DOHH2 (cell line): ENCODE measurements around the gene ADAMTS13.

Experiments used
- H3F3A ChIP-seq: fragments of 200-600 bp; sonication (generic), shearing (Covaris generic); 2 replicates; pipeline ENCODE4 v1.6.0; 2016; ENCODE audit warnings: antibody characterized with exemption, mild to moderate bottlenecking; ENCODE audit not compliant: control insufficient read depth, insufficient read depth
- H3K27ac ChIP-seq: fragments of 200-600 bp; sonication (generic); 2 replicates; pipeline ENCODE4 v1.5.1; 2014; ENCODE audit warnings: low read depth, mild to moderate bottlenecking, low read length, moderate library complexity
- H3K27me3 ChIP-seq: fragments of 200-600 bp; sonication (generic); 2 replicates; pipeline ENCODE4 v1.6.1; 2014; ENCODE audit warnings: mild to moderate bottlenecking, low read length, mixed read lengths; ENCODE audit not compliant: control insufficient read depth
- H3K36me3 ChIP-seq: fragments of 200-600 bp; sonication (generic); 2 replicates; pipeline ENCODE4 v1.6.1; 2014; ENCODE audit warnings: mild to moderate bottlenecking, low read length, moderate library complexity, mixed read lengths; ENCODE audit not compliant: control insufficient read depth
- H3K4me1 ChIP-seq: fragments of 200-600 bp; sonication (generic); 2 replicates; pipeline ENCODE4 v1.6.1; 2014; ENCODE audit warnings: mild to moderate bottlenecking, low read length, mixed read lengths; ENCODE audit not compliant: control insufficient read depth
- H3K4me2 ChIP-seq: fragments of 200-600 bp; sonication (generic); 2 replicates; pipeline ENCODE4 v1.6.0; 2014; ENCODE audit warnings: mild to moderate bottlenecking, low read length, moderate library complexity
- H3K4me3 ChIP-seq: fragments of 200-600 bp; sonication (generic); 2 replicates; pipeline ENCODE4 v1.5.1; 2014; ENCODE audit warnings: mild to moderate bottlenecking, low read length, mixed read lengths
- H3K79me2 ChIP-seq: fragments of 200-600 bp; sonication (generic); 2 replicates; pipeline ENCODE4 v1.6.1; 2014; ENCODE audit warnings: mild to moderate bottlenecking, low read length, mixed read lengths; ENCODE audit not compliant: control insufficient read depth
- H3K9me2 ChIP-seq: fragments of 200-600 bp; sonication (generic); replicated peaks from 2 replicates; pipeline ENCODE4 v1.6.1; 2014; ENCODE audit warnings: mild to moderate bottlenecking, low read length, mixed read lengths; ENCODE audit not compliant: control insufficient read depth
- H3K9me3 ChIP-seq: fragments of 200-600 bp; sonication (generic); 2 replicates; pipeline ENCODE4 v1.6.1; 2014; ENCODE audit warnings: antibody characterized with exemption, low read length, mixed read lengths; ENCODE audit not compliant: control insufficient read depth, insufficient read depth
- H4K20me1 ChIP-seq: fragments of 200-600 bp; sonication (generic); 2 replicates; pipeline ENCODE4 v1.6.0; 2014; ENCODE audit warnings: low read depth, mild to moderate bottlenecking, antibody characterized with exemption, low read length, moderate library complexity; ENCODE audit not compliant: control insufficient read depth, insufficient read depth
- EZH2phosphoT487 ChIP-seq: fragments of 200-600 bp; sonication (generic); IDR thresholded peaks from 2 replicates; pipeline ENCODE4 v1.6.1; 2017; ENCODE audit warnings: borderline replicate concordance, mild to moderate bottlenecking, antibody characterized with exemption, low read length, moderate library complexity, mixed read lengths
- TF ChIP-seq, protein P1 (sequence below): fragments of 200-600 bp; sonication (generic); IDR thresholded peaks from one replicate; pipeline ENCODE4 v1.5.1; 2014; ENCODE audit warnings: antibody characterized with exemption, mild to moderate bottlenecking, low read depth, low read length; ENCODE audit not compliant: poor library complexity, severe bottlenecking

The ADAMTS13 gene

DNA sequence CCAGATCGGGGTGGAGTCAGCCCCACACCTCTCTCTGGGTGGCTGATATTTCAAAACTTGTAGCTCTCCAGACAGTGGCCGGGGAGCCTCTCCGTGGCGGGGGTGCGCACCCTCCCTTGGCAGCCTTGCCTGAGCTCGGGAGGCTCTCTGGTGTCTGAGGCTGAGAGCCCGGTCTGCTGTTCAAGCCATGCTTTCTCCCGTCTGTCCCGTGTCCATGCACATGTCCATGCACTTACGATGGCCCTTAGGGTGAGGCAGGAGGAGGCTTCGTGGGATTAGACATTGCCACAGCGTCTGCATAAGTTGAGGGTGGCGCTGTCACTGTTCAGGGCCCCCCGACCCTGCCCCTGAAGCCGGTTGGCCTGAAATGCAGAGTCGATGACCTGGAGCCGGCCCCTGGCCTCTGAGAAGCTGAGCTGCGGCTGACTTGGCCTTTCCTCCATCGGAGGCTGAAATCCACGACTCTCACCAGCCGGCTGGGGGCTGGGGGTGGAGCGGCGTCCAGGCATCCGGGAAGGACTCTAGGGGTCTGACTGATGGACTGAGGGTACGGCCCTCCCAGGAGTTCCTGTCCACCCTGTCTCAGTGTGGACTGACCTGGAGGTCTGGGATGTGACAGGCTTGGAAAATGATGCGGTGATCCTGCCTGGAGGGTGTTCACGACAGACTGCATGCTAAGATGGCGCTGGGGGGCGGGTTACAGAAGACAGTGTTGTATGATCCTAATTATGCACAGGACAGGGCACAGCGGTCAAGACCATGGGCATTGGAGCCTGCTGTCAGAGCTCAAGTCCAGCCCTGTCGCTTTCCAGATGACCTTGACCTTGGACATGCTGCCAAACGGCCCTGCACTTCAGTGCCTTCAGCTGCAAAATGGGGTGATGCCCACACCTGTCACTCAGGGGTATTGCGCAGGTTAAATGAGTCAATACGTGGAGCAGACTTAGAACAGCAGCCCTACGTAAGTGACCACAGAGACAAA lies 75.0 kb downstream of the ADAMTS13 start:
- H3K27ac ChIP-seq, result no peak overlapping the region
- peaks cover 7% of the 10 kb centered on the region; the same call in 1 of the 2 replicates for H3K9me3 ChIP-seq
- H3K4me1 ChIP-seq, result no peaks in the 10 kb centered on the region
- TF ChIP-seq, protein P1, sequence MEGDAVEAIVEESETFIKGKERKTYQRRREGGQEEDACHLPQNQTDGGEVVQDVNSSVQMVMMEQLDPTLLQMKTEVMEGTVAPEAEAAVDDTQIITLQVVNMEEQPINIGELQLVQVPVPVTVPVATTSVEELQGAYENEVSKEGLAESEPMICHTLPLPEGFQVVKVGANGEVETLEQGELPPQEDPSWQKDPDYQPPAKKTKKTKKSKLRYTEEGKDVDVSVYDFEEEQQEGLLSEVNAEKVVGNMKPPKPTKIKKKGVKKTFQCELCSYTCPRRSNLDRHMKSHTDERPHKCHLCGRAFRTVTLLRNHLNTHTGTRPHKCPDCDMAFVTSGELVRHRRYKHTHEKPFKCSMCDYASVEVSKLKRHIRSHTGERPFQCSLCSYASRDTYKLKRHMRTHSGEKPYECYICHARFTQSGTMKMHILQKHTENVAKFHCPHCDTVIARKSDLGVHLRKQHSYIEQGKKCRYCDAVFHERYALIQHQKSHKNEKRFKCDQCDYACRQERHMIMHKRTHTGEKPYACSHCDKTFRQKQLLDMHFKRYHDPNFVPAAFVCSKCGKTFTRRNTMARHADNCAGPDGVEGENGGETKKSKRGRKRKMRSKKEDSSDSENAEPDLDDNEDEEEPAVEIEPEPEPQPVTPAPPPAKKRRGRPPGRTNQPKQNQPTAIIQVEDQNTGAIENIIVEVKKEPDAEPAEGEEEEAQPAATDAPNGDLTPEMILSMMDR, result no peak
- TF ChIP-seq EZH2phosphoT487, result no peak
- H3K27me3 ChIP-seq, result 0 out of 2 replicates have a peak, but pooled peaks cover under 1% of the 10 kb centered on the region
- H3K4me3 ChIP-seq, result no peak overlapping the region
- no peaks in the 10 kb centered on the region for H3K36me3 ChIP-seq
- no peaks in the 10 kb centered on the region for H3K79me2 ChIP-seq
- no peaks in the 10 kb centered on the region for H4K20me1 ChIP-seq
- no peaks in the 10 kb centered on the region for H3F3A ChIP-seq
- no peaks in the 10 kb centered on the region for H3K9me2 ChIP-seq
- no peak overlapping the region for H3K4me2 ChIP-seq

DNA sequence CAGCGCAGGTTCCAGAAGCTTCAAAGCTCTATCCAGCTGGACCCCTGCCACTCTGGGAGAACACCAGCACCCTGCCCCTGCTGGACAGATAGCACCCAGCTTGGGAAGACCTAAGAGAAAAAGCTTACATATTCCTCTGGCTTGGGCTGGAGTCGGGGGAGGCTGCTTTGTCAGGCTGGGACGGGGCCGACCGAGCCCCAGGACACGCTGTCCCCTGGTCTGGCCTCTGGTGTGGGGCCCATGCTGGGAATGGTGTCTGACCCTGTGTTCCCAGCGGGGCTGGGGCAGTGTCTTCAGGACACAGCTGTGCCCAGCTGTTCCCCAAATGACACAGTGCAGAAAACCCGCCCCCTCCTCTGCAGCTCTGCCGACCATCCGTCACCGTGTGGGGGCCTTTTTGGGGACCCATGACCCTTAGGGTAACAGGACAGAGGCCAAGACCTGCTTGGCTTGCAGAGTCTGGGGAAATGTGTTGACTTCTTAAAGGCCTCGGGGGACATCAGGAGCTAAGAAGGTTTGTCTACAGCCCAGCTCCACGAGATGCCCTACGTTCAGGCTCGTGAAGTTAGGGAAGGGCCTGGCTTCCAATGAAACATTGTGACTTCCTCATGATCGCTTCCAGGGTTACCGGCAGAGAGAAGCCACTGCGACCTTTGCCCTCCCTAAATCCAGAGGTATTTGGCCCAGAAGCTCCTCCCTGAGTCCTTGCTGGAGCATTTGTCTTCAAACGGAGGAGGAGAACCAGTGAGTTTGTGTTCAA lies 77.1 kb downstream of the ADAMTS13 start:
- Histone ChIP-seq H3K9me2 (no peaks in the 10 kb centered on the region), H3K4me1 (no peaks in the 10 kb centered on the region), H3K27me3 (0 out of 2 replicates have a peak, but pooled peaks cover 5% of the 10 kb centered on the region), H4K20me1 (no peaks in the 10 kb centered on the region), H3K4me2 (no peak overlapping the region), H3K36me3 (no peaks in the 10 kb centered on the region), H3K4me3 (no peak overlapping the region), H3K9me3 (peaks cover 10% of the 10 kb centered on the region; the same call in 1 of the 2 replicates), H3F3A (no peaks in the 10 kb centered on the region), H3K27ac (no peak overlapping the region), H3K79me2 (no peaks in the 10 kb centered on the region)
- TF ChIP-seq, protein P1, result no peak
- no peak for TF ChIP-seq EZH2phosphoT487

DNA sequence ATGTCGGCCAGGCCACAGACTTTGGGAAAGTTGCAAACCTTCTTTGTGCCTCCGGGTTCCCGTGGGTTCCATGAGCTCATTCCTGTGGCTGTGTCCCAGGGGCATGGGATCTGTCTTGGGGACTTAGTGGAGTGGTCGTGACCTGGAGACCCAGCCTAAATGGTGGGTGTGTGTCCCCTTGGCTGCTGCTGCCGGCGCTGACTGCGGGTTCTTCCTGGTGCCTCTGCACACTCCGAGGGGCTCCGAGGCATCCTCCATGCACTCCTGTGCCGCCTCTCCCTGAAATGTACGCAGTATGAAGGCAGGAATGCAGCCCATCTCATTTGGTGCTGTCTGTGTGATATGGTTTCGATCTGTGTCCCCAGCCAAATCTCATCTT lies 77.7 kb downstream of the ADAMTS13 start:
- no peaks in the 10 kb centered on the region for H4K20me1 ChIP-seq
- no peaks in the 10 kb centered on the region for H3K36me3 ChIP-seq
- peaks cover 10% of the 10 kb centered on the region; the same call in 1 of the 2 replicates for H3K9me3 ChIP-seq
- TF ChIP-seq, protein P1, result no peak
- no peak for TF ChIP-seq EZH2phosphoT487
- H3K79me2 ChIP-seq, result no peaks in the 10 kb centered on the region
- H3K4me2 ChIP-seq, result no peak overlapping the region
- H3K4me3 ChIP-seq, result no peak overlapping the region
- no peaks in the 10 kb centered on the region for H3K9me2 ChIP-seq
- H3K27me3 ChIP-seq, result 0 out of 2 replicates have a peak, but pooled peaks cover 5% of the 10 kb centered on the region
- H3K4me1 ChIP-seq, result no peaks in the 10 kb centered on the region
- H3K27ac ChIP-seq, result no peak overlapping the region
- no peaks in the 10 kb centered on the region for H3F3A ChIP-seq
